Measurements from ENCODE around the gene SYNPO2. TPM values are rescaled to one million over a fixed set of nuclear protein-coding genes. Genes with fewer than 3 reads are reported as not detected.

SYNPO2 gene
- total RNA-seq, 1 donor from 2014 or later, result 0.42 TPM

DNA sequence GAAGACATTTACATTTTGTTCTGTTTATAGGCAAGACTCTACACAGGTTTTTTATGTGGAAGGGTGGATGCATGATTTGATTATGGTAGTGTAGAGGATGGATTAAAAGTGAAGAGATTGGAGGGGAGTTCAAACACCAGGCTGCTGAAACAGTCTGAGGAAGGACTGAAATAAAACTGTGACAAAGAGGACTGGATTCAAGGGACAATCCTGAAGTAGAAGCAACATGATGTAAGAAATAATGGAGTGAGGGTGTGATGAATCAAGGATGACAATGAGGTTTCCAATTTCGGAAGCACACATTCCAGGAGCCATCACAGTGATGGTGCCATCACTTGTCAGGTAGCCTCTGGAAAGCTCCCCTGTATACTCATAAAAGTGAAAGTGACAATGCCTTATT is 103.5 kb downstream of the SYNPO2 start:
- DNase-seq (ENCODE audit: low read depth), result no peak
- Histone ChIP-seq H3K36me3 (ENCODE audit: control insufficient read depth, insufficient read depth, low read length) (no peaks in the 10 kb centered on the region), H3K27me3 (ENCODE audit: control insufficient read depth, insufficient read depth, low read length) (no peaks in the 10 kb centered on the region), H3K4me3 (ENCODE audit: low read depth, low read length) (no peak overlapping the region)
- TF ChIP-seq, protein P1, sequence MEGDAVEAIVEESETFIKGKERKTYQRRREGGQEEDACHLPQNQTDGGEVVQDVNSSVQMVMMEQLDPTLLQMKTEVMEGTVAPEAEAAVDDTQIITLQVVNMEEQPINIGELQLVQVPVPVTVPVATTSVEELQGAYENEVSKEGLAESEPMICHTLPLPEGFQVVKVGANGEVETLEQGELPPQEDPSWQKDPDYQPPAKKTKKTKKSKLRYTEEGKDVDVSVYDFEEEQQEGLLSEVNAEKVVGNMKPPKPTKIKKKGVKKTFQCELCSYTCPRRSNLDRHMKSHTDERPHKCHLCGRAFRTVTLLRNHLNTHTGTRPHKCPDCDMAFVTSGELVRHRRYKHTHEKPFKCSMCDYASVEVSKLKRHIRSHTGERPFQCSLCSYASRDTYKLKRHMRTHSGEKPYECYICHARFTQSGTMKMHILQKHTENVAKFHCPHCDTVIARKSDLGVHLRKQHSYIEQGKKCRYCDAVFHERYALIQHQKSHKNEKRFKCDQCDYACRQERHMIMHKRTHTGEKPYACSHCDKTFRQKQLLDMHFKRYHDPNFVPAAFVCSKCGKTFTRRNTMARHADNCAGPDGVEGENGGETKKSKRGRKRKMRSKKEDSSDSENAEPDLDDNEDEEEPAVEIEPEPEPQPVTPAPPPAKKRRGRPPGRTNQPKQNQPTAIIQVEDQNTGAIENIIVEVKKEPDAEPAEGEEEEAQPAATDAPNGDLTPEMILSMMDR (IDR thresholded peaks at IDR 0.05; ENCODE audit: insufficient read depth, low read length, poor library complexity, severe bottlenecking), result no peak

- no peak overlapping the region for H3K4me3 ChIP-seq (ENCODE audit: low read depth, low read length)
- DNase-seq (ENCODE audit: low read depth), result no peak
- TF ChIP-seq, protein P1 (IDR thresholded peaks at IDR 0.05; ENCODE audit: insufficient read depth, low read length, poor library complexity, severe bottlenecking), result no peak
- H3K27me3 ChIP-seq (ENCODE audit: control insufficient read depth, insufficient read depth, low read length), result no peaks in the 10 kb centered on the region
- H3K36me3 ChIP-seq (ENCODE audit: control insufficient read depth, insufficient read depth, low read length), result no peaks in the 10 kb centered on the region
Measured at GRCh38 chr4:118993333-118993732, 104.7 kb downstream of the SYNPO2 start.

- TF ChIP-seq, protein P1 (IDR thresholded peaks at IDR 0.05; ENCODE audit: insufficient read depth, low read length, poor library complexity, severe bottlenecking), result no peak
- Histone ChIP-seq H3K27me3 (ENCODE audit: control insufficient read depth, insufficient read depth, low read length) (no peaks in the 10 kb centered on the region), H3K36me3 (ENCODE audit: control insufficient read depth, insufficient read depth, low read length) (no peaks in the 10 kb centered on the region), H3K4me3 (ENCODE audit: low read depth, low read length) (no peak overlapping the region)
- DNase-seq (ENCODE audit: low read depth), result no peak
Measured at GRCh38 chr4:118994030-118994429, 105.4 kb downstream of the SYNPO2 start.

- no peak overlapping the region for H3K4me3 ChIP-seq (ENCODE audit: low read depth, low read length)
- no peak for DNase-seq (ENCODE audit: low read depth)
- no peaks in the 10 kb centered on the region for H3K27me3 ChIP-seq (ENCODE audit: control insufficient read depth, insufficient read depth, low read length)
- no peaks in the 10 kb centered on the region for H3K36me3 ChIP-seq (ENCODE audit: control insufficient read depth, insufficient read depth, low read length)
- TF ChIP-seq, protein P1 (IDR thresholded peaks at IDR 0.05; ENCODE audit: insufficient read depth, low read length, poor library complexity, severe bottlenecking), result no peak
Measured at GRCh38 chr4:118995693-118996391, 107.2 kb downstream of the SYNPO2 start.

DNA sequence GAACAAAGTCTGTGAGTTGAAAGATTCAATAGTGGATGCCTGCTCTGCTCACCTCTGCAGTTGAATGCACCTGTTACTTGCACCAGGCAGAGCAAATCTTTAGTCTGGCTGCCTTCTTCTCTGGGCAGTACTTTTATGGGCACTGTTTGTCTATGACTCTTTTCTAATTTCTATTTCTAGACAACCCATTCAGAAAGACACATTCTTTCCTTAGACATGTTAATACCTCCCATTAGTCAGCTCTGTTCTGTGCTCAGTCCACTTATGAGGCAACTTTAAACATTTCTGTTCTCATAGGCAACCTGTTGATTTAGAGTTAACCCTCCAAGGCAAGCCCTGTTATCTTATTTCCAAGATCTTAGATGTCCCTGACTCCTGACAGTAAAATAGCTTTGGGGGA is 108.9 kb downstream of the SYNPO2 start:
- TF ChIP-seq, protein P1 (IDR thresholded peaks at IDR 0.05; ENCODE audit: insufficient read depth, low read length, poor library complexity, severe bottlenecking), result no peak
- no peak for DNase-seq (ENCODE audit: low read depth)
- H3K27me3 ChIP-seq (ENCODE audit: control insufficient read depth, insufficient read depth, low read length), result no peaks in the 10 kb centered on the region
- H3K36me3 ChIP-seq (ENCODE audit: control insufficient read depth, insufficient read depth, low read length), result no peaks in the 10 kb centered on the region
- H3K4me3 ChIP-seq (ENCODE audit: low read depth, low read length), result no peak overlapping the region

GRCh38 chr4:118999919-119000318 is 111.3 kb downstream of the SYNPO2 start:
- Histone ChIP-seq H3K36me3 (ENCODE audit: control insufficient read depth, insufficient read depth, low read length) (no peaks in the 10 kb centered on the region), H3K4me3 (ENCODE audit: low read depth, low read length) (no peak overlapping the region), H3K27me3 (ENCODE audit: control insufficient read depth, insufficient read depth, low read length) (no peaks in the 10 kb centered on the region)
- no peak for DNase-seq (ENCODE audit: low read depth)
- TF ChIP-seq, protein P1 (IDR thresholded peaks at IDR 0.05; ENCODE audit: insufficient read depth, low read length, poor library complexity, severe bottlenecking), result no peak
